Measurements from ENCODE around the gene TNS3. TPM values are rescaled to one million over a fixed set of nuclear protein-coding genes. Genes with fewer than 3 reads are reported as not detected.

TNS3 gene
- total and polyA plus RNA-seq, 9 of the 15 experiments (the other 6 are each of a cell fraction or from before 2014, with no cell fraction given) = 0.20 TPM; not detected in 8

GRCh38 chr7:47594406-47594805 is 12.5 kb upstream of the TNS3 start:
- Histone ChIP-seq H3K4me1 (replicated peaks in 1 of 2; ENCODE audit: control insufficient read depth in 2 of 2, insufficient read depth in 2 of 2, low read length in 2 of 2) (no peaks in the 10 kb centered on the region), H4K20me1 (replicated peaks; ENCODE audit: control insufficient read depth, insufficient read depth, low read length) (no peaks in the 10 kb centered on the region; the same call in 1 of the 2 replicates), H3K9me1 (ENCODE audit: control insufficient read depth, insufficient read depth, low read length) (no peaks in the 10 kb centered on the region), H2AFZ (ENCODE audit: low read depth, low read length) (no peak overlapping the region), H3K4me3 (no peak overlapping the region), H3K4me2 (ENCODE audit: insufficient read depth, low read length) (no peak overlapping the region), H3K27ac (ENCODE audit: extremely low read depth, low read depth, low read length) (no peak overlapping the region), H3K36me3 (ENCODE audit: control insufficient read depth, insufficient read depth, low read length) (no peaks in the 10 kb centered on the region), H3K9me3 (replicated peaks; ENCODE audit: control insufficient read depth, insufficient read depth, low read depth, low read length) (no peaks in the 10 kb centered on the region), H3K27me3 (ENCODE audit: control insufficient read depth in 2 of 2, insufficient read depth in 2 of 2, low read length in 2 of 2) (peaks cover 8 to 35% of the 10 kb centered on the region in 2 experiments; a peak in 4 of 5 replicates), H3K79me2 (ENCODE audit: control insufficient read depth, insufficient read depth, low read length) (no peaks in the 10 kb centered on the region), H3K9ac (ENCODE audit: insufficient read depth in 1 of 2, low read depth in 2 of 2, low read length in 2 of 2) (no peak overlapping the region)
- BruUV-seq (replicated peaks) = no TSS peak
- no peak for FAIRE-seq
- intact Hi-C loops (cut with micrococcal nuclease) = no loop called here
- no peak for ATAC-seq
- 0% methylated on average over 3 of the region's 3 CpGs for WGBS (ENCODE audit: insufficient coverage, low coverage, missing lambda C conversion rate)
- ChIA-PET POLR2A (no interaction called here), CTCF (ENCODE audit: low intra/inter-chr PET ratio) (interaction anchor here (0.7 kb wide), 1 partner anchor 201 kb away, joined by 5 read pairs; no protein-coding TSS in a partner anchor)
- peak in 2 of 4 experiments; percentile 5 to 12 for DNase-seq (ENCODE audit: extremely low read depth in 1 of 4, low spot score in 3 of 4)
- in situ Hi-C loops (cut with MboI) = no loop called here
- TF ChIP-seq KLF16 (IDR thresholded peaks at IDR 0.05) (0 out of 2 replicates have a peak, but pooled peaks have one; percentile 30), ARID1B (IDR thresholded peaks at IDR 0.05) (peak; percentile 28; the same call in 1 of the 2 replicates), EZH2 (IDR thresholded peaks at IDR 0.05; ENCODE audit: borderline replicate concordance, low read depth, low read length) (no peak), RCOR1 (IDR thresholded peaks at IDR 0.05; ENCODE audit: borderline replicate concordance in 1 of 2, low read depth in 2 of 2, low read length in 2 of 2) (0 out of 4 replicates have a peak, but pooled peaks of 1 of the 2 experiments have one; percentile 22), ZKSCAN3 (CRISPR knock-in tag; IDR thresholded peaks at IDR 0.05) (no peak), FOXJ2 (tag; IDR thresholded peaks at IDR 0.05) (no peak), ZNF124 (CRISPR knock-in tag; IDR thresholded peaks at IDR 0.05) (no peak), ZSCAN29 (IDR thresholded peaks at IDR 0.05) (no peak), MEF2D (tag; conservative IDR thresholded peaks at IDR 0.05; ENCODE audit: low read depth) (no peak), TCF3 (CRISPR knock-in tag; IDR thresholded peaks at IDR 0.05) (peak; percentile 72), FOSL1 (tag; conservative IDR thresholded peaks at IDR 0.05) (peak; percentile 46), ARHGAP35 (IDR thresholded peaks at IDR 0.05; ENCODE audit: partially characterized antibody) (no peak), TAL1 (IDR thresholded peaks at IDR 0.05) (peak; percentile 41; the same call in 1 of the 2 replicates), TEAD4 (IDR thresholded peaks at IDR 0.05; ENCODE audit: low read length) (peak; percentile 76), TEAD4 (CRISPR knock-in tag; IDR thresholded peaks at IDR 0.05; ENCODE audit: borderline replicate concordance) (no peak), PREB (CRISPR knock-in tag; IDR thresholded peaks at IDR 0.05) (no peak)
- TF ChIP-seq, protein P1, sequence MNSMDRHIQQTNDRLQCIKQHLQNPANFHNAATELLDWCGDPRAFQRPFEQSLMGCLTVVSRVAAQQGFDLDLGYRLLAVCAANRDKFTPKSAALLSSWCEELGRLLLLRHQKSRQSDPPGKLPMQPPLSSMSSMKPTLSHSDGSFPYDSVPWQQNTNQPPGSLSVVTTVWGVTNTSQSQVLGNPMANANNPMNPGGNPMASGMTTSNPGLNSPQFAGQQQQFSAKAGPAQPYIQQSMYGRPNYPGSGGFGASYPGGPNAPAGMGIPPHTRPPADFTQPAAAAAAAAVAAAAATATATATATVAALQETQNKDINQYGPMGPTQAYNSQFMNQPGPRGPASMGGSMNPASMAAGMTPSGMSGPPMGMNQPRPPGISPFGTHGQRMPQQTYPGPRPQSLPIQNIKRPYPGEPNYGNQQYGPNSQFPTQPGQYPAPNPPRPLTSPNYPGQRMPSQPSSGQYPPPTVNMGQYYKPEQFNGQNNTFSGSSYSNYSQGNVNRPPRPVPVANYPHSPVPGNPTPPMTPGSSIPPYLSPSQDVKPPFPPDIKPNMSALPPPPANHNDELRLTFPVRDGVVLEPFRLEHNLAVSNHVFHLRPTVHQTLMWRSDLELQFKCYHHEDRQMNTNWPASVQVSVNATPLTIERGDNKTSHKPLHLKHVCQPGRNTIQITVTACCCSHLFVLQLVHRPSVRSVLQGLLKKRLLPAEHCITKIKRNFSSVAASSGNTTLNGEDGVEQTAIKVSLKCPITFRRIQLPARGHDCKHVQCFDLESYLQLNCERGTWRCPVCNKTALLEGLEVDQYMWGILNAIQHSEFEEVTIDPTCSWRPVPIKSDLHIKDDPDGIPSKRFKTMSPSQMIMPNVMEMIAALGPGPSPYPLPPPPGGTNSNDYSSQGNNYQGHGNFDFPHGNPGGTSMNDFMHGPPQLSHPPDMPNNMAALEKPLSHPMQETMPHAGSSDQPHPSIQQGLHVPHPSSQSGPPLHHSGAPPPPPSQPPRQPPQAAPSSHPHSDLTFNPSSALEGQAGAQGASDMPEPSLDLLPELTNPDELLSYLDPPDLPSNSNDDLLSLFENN (IDR thresholded peaks at IDR 0.05; ENCODE audit: low read depth in 2 of 2, low read length in 2 of 2) = no peak
- TF ChIP-seq, protein P2, sequence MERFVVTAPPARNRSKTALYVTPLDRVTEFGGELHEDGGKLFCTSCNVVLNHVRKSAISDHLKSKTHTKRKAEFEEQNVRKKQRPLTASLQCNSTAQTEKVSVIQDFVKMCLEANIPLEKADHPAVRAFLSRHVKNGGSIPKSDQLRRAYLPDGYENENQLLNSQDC (CRISPR knock-in tag; IDR thresholded peaks at IDR 0.05) = no peak
- TF ChIP-seq, protein P3, sequence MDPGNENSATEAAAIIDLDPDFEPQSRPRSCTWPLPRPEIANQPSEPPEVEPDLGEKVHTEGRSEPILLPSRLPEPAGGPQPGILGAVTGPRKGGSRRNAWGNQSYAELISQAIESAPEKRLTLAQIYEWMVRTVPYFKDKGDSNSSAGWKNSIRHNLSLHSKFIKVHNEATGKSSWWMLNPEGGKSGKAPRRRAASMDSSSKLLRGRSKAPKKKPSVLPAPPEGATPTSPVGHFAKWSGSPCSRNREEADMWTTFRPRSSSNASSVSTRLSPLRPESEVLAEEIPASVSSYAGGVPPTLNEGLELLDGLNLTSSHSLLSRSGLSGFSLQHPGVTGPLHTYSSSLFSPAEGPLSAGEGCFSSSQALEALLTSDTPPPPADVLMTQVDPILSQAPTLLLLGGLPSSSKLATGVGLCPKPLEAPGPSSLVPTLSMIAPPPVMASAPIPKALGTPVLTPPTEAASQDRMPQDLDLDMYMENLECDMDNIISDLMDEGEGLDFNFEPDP (CRISPR knock-in tag; IDR thresholded peaks at IDR 0.05) = no peak
